K562 (cell line): Measurements from ENCODE around the gene GSKIP. TPM values are rescaled to one million over a fixed set of nuclear protein-coding genes. Genes with fewer than 3 reads are reported as not detected.

Source experiments
- ATAC-seq: fragments of 200-7000 bp; cut with Tn5 transposase; 3 replicates; pipeline ENCODE4 v1.9.1; 2020; ENCODE audit warnings: moderate library complexity
- Bru-seq: library from RNA; stranded (reverse); fragments of 400-500 nt; gene quantifications from one replicate; lab custom pipeline; 2021; lab: Mats Ljungman, UMichigan
- BruChase-seq, 2 experiments: library from RNA; stranded (reverse); fragments of 400-500 nt; gene quantifications; one replicate each; lab custom pipeline; 2021; lab: Mats Ljungman, UMichigan
- BruUV-seq: library from RNA; stranded (reverse); fragments of 400-500 nt; replicated peaks from 2 replicates; lab custom pipeline; 2021; lab: Mats Ljungman, UMichigan
- CTCF ChIA-PET: fragments of 300-600 bp; formaldehyde crosslinking; extraction: SDS; loops from one replicate; lab custom pipeline; 2021; ENCODE audit warnings: low intra/inter-chr PET ratio; lab: Yijun Ruan, JAX
- POLR2A ChIA-PET: fragments of 300-600, 350-650 bp; sonication (Branson Sonifier 250); formaldehyde crosslinking; extraction: SDS; loops from one replicate; lab custom pipeline; 2021; ENCODE audit warnings: antibody characterized with exemption, inconsistent platforms; lab: Yijun Ruan, JAX
- DNase-seq, 4 experiments: peaks; one replicate each; pipeline versions ENCODE4 v3.0.0 to v3.0.0-alpha.2; 2011 to 2018; ENCODE audit warnings: low spot score in 3 of 4, mixed read lengths in 3 of 4; ENCODE audit errors: extremely low read depth in 1 of 4
- FAIRE-seq: peaks from 2 replicates; lab custom pipeline; 2011; peaks lifted over from hg19 to GRCh38; lab: Jason Lieb, UNC
- H2AFZ ChIP-seq: 2 replicates; pipeline ENCODE4 v1.6.0; 2011; ENCODE audit warnings: low read depth, low read length, control low read depth, inconsistent platforms
- H3K27ac ChIP-seq: fragments of 200-600 bp; 3 replicates; pipeline ENCODE4 v1.8.0; 2011; ENCODE audit warnings: low read depth, mild to moderate bottlenecking, control low read depth, inconsistent platforms, low read length, moderate library complexity, mixed read lengths; ENCODE audit errors: extremely low read depth
- H3K27me3 ChIP-seq, 2 experiments: fragments of 300-600 bp in 1 of 2; 2 replicates in 1 of 2; 3 replicates in 1 of 2; pipeline versions ENCODE4 v1.6.0 to v1.8.0; 2011; ENCODE audit warnings: inconsistent platforms in 2 of 2, low read length in 2 of 2, mild to moderate bottlenecking in 1 of 2, mixed read lengths in 1 of 2, moderate library complexity in 1 of 2; ENCODE audit not compliant: control insufficient read depth in 2 of 2, insufficient read depth in 2 of 2
- H3K36me3 ChIP-seq: fragments of 300-600 bp; 3 replicates; pipeline ENCODE4 v1.8.0; 2011; ENCODE audit warnings: mild to moderate bottlenecking, low read length, inconsistent platforms; ENCODE audit not compliant: control insufficient read depth, insufficient read depth
- H3K4me1 ChIP-seq, 2 experiments: fragments of 200-600 bp in 1 of 2; replicated peaks in 1 of 2; 2 replicates in 1 of 2; 3 replicates in 1 of 2; pipeline versions ENCODE4 v1.5.1 to v1.8.0; 2011; ENCODE audit warnings: inconsistent platforms in 2 of 2, low read length in 2 of 2, mild to moderate bottlenecking in 1 of 2, mixed read lengths in 1 of 2, moderate library complexity in 1 of 2; ENCODE audit not compliant: control insufficient read depth in 2 of 2, insufficient read depth in 2 of 2
- H3K4me2 ChIP-seq: 2 replicates; pipeline ENCODE4 v1.6.1; 2011; ENCODE audit warnings: low read length, control low read depth, inconsistent platforms, mixed read lengths; ENCODE audit not compliant: insufficient read depth
- H3K4me3 ChIP-seq: fragments of 200-600 bp; sonication (generic), shearing (Covaris generic); 2 replicates; pipeline ENCODE4 v1.5.1; 2016; ENCODE audit warnings: control low read depth, inconsistent platforms
- H3K79me2 ChIP-seq: fragments of 200-600 bp; 3 replicates; pipeline ENCODE4 v1.8.0; 2011; ENCODE audit warnings: low read length, inconsistent platforms; ENCODE audit not compliant: control insufficient read depth, insufficient read depth
- H3K9ac ChIP-seq, 2 experiments: 2 replicates each; pipeline versions ENCODE4 v1.6.0 to v1.6.1; 2011; ENCODE audit warnings: low read depth in 2 of 2, low read length in 2 of 2, control low read depth in 1 of 2, inconsistent platforms in 1 of 2, mild to moderate bottlenecking in 1 of 2, mixed read lengths in 1 of 2; ENCODE audit not compliant: insufficient read depth in 1 of 2
- H3K9me1 ChIP-seq: one replicate; pipeline ENCODE4 v1.6.0; 2011; ENCODE audit warnings: inconsistent platforms, mild to moderate bottlenecking, low read length, moderate library complexity; ENCODE audit not compliant: control insufficient read depth, insufficient read depth
- H3K9me3 ChIP-seq: replicated peaks from 2 replicates; pipeline ENCODE4 v1.5.1; 2011; ENCODE audit warnings: low read depth, low read length, inconsistent platforms; ENCODE audit not compliant: control insufficient read depth, insufficient read depth
- H4K20me1 ChIP-seq: replicated peaks from 2 replicates; pipeline ENCODE4 v1.6.1; 2011; ENCODE audit warnings: low read length, inconsistent platforms, mixed read lengths; ENCODE audit not compliant: control insufficient read depth, insufficient read depth
- BRF1 ChIP-seq: IDR thresholded peaks from 3 replicates; pipeline ENCODE4 v1.6.1; 2011; ENCODE audit warnings: borderline replicate concordance, mild to moderate bottlenecking; ENCODE audit not compliant: insufficient read length; ENCODE audit errors: extremely low read depth
- CREM ChIP-seq: IDR thresholded peaks from 2 replicates; pipeline ENCODE4 v1.6.1; 2014; ENCODE audit warnings: antibody characterized with exemption, low read depth
- CXXC5 ChIP-seq: fragments of 250-450 bp; sonication (Bioruptor Pico); IDR thresholded peaks from 2 replicates; pipeline ENCODE4 v1.8.0; 2022; ENCODE audit warnings: inconsistent platforms, mild to moderate bottlenecking, moderate library complexity
- ERF ChIP-seq: fragments of 450-650 bp; formaldehyde crosslinking; IDR thresholded peaks from 2 replicates; pipeline ENCODE4 v1.4.0; 2020; ENCODE audit warnings: mild to moderate bottlenecking, mixed read lengths
- GABPB2 ChIP-seq: fragments of 250-450 bp; sonication (Bioruptor Pico); conservative IDR thresholded peaks from 2 replicates; pipeline ENCODE4 v1.5.1; 2021; ENCODE audit warnings: mild to moderate bottlenecking
- NCOA2 ChIP-seq, 2 experiments: fragments of 450-650 bp; IDR thresholded peaks; 2 replicates each; pipeline ENCODE4 v1.6.1; 2018; ENCODE audit warnings: mild to moderate bottlenecking in 2 of 2, moderate library complexity in 1 of 2; ENCODE audit not compliant: partially characterized antibody in 2 of 2
- PHF8 ChIP-seq: fragments of 200-600 bp; sonication (generic); IDR thresholded peaks from 2 replicates; pipeline ENCODE4 v1.6.1; 2012; ENCODE audit warnings: mixed run types, mild to moderate bottlenecking, inconsistent platforms, low read length, moderate library complexity, borderline replicate concordance
- POLR2AphosphoS5 ChIP-seq: IDR thresholded peaks from 2 replicates; pipeline ENCODE4 v1.6.1; 2011; ENCODE audit warnings: mild to moderate bottlenecking, low read depth, low read length, moderate library complexity; ENCODE audit not compliant: control insufficient read depth, insufficient read depth
- SRSF7 ChIP-seq: fragments of 200-400 bp; formaldehyde crosslinking; optimal IDR thresholded peaks from 2 replicates; pipeline ENCODE3; 2017; ENCODE audit warnings: mild to moderate bottlenecking, low read depth, low read length
- whole genome bisulfite sequencing: fragments of 100-300 bp; shearing (Covaris generic); methylation state at CpG from one replicate; pipeline ENCODE4 v1.1.6; 2016; ENCODE audit warnings: low coverage, mixed read lengths; ENCODE audit not compliant: insufficient coverage; ENCODE audit errors: missing lambda C conversion rate; 5-methylcytosine and 5-hydroxymethylcytosine counted together
- in situ Hi-C: fragments of 300-500 bp; cut with MboI; formaldehyde crosslinking; loops from 4 replicates; pipeline ENCODE4 v1.15.0; 2018; ENCODE audit warnings: inconsistent platforms, mixed read lengths
- intact Hi-C: fragments of 100-400 bp; cut with micrococcal nuclease; formaldehyde crosslinking; loops from 2 replicates; pipeline ENCODE4 v1.14.2; 2022
- long read RNA-seq, 3 experiments: library from polyadenylated mRNA in 2 of 3; library from RNA in 1 of 3; unstranded in 2 of 3; stranded (forward) in 1 of 3; transcript quantifications; one replicate each; pipeline ENCODE4 v2.0.0, GENCODE V29; 2019 to 2022
- polyA minus RNA-seq, 3 experiments: library from RNA; depleted of rRNA, polyadenylated mRNA; stranded (reverse); fragments of >200 nt; gene quantifications; 2 replicates each; pipeline ENCODE4 v1.2.3, GENCODE V29; 2011
- polyA plus RNA-seq, 8 experiments: library from polyadenylated mRNA; depleted of rRNA in 4 of 8; stranded (reverse) in 5 of 8; unstranded in 3 of 8; fragments of >200 nt; fragmentation: Nextera tagmentation in 2 of 8; fragmentation: Illumina TruSeq in 1 of 8; extraction: Ambion mirVana in 2 of 8; extraction: Trizol in 1 of 8; gene quantifications; 2 replicates each; pipeline versions ENCODE4 v1.2.1 to v1.2.3, GENCODE V29; 2011 to 2014; ENCODE audit warnings: inconsistent platforms in 1 of 8, missing spikeins in 1 of 8
- total RNA-seq, 7 experiments: library from RNA; depleted of rRNA in 6 of 7; stranded (reverse); fragments of >200 nt in 6 of 7; fragmentation: Illumina TruSeq in 2 of 7; extraction: Trizol in 2 of 7; gene quantifications; 2 replicates each; pipeline versions ENCODE4 v1.2.1 to v1.2.3, GENCODE V29; 2011 to 2021; ENCODE audit warnings: low replicate concordance in 1 of 7

Gene GSKIP, protein sequence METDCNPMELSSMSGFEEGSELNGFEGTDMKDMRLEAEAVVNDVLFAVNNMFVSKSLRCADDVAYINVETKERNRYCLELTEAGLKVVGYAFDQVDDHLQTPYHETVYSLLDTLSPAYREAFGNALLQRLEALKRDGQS
- 5.7 and 14.8 TPM in 2 replicates for total RNA-seq (2011; cell fraction: chromatin; rRNA removed; ENCODE audit: low replicate concordance)
- total RNA-seq (2011; cell fraction: nucleolus; rRNA removed): 4.0 and 5.0 TPM in 2 replicates
- total RNA-seq (2011; cell fraction: nucleoplasm; rRNA removed): 6.6 and 8.5 TPM in 2 replicates
- total RNA-seq (2014; rRNA removed) (12.9 and 14.1 TPM in 2 replicates), total RNA-seq (2014; rRNA removed; fragmentation: Illumina TruSeq; extraction: Trizol) (33.2 and 39.0 TPM in 2 replicates), total RNA-seq (2015; rRNA removed; fragmentation: Illumina TruSeq; extraction: Trizol) (21.3 and 22.2 TPM in 2 replicates), total RNA-seq (2021) (18.4 and 21.3 TPM in 2 replicates), polyA plus RNA-seq (2011; rRNA removed) (15.6 and 22.2 TPM in 2 replicates), polyA plus RNA-seq (2014; fragmentation: Illumina TruSeq; extraction: Trizol) (28.5 and 33.5 TPM in 2 replicates), polyA plus RNA-seq (2014; fragmentation: Nextera tagmentation; extraction: Ambion mirVana) (10 to 100 TPM; 47.6 to 58.9 TPM), polyA plus RNA-seq (2014; rRNA removed) (14.5 and 14.6 TPM in 2 replicates), polyA minus RNA-seq (2011; rRNA and poly(A)+ RNA removed) (29.7 and 32.3 TPM in 2 replicates), Bru-seq, nascent RNA (percentile 79 among the genes with signal in this experiment), BruChase-seq, experiment 1, labeled RNA remaining after a 2-hour chase (percentile 67 among the genes with signal in this experiment), BruChase-seq, experiment 2, labeled RNA remaining after a 6-hour chase (percentile 67 among the genes with signal in this experiment)
- 6.4 and 11.8 TPM in 2 replicates for polyA plus RNA-seq (2011; cell fraction: cytosol; rRNA removed)
- 3.9 and 6.5 TPM in 2 replicates for polyA plus RNA-seq (2011; cell fraction: nucleus; rRNA removed)
- 24.7 and 24.9 TPM in 2 replicates for polyA plus RNA-seq (2012)
- 8.5 and 12.4 TPM in 2 replicates for polyA minus RNA-seq (2011; cell fraction: cytosol; rRNA and poly(A)+ RNA removed)
- 2.2 and 5.6 TPM in 2 replicates for polyA minus RNA-seq (2011; cell fraction: nucleus; rRNA and poly(A)+ RNA removed)
- long read RNA-seq, experiment 1, transcript GSKIP-203 (4 exons, 760 nt): major isoform, 35 of 48 reads
- long read RNA-seq, experiment 1, partial matches to known transcripts: 9 of 48 reads
- long read RNA-seq, experiment 1, other reads (novel, unspliced or antisense): 4 of 48 reads
- long read RNA-seq, experiment 2, partial matches to known transcripts: 4 of 12 reads
- long read RNA-seq, experiment 2, other reads (novel, unspliced or antisense): 8 of 12 reads
- long read RNA-seq, experiment 3, transcript GSKIP-203 (4 exons, 760 nt): major isoform, 15 of 17 reads
- long read RNA-seq, experiment 3, partial matches to known transcripts: 2 of 17 reads
- long read RNA-seq, experiment 3, other reads (novel, unspliced or antisense): 0 of 17 reads

DNA sequence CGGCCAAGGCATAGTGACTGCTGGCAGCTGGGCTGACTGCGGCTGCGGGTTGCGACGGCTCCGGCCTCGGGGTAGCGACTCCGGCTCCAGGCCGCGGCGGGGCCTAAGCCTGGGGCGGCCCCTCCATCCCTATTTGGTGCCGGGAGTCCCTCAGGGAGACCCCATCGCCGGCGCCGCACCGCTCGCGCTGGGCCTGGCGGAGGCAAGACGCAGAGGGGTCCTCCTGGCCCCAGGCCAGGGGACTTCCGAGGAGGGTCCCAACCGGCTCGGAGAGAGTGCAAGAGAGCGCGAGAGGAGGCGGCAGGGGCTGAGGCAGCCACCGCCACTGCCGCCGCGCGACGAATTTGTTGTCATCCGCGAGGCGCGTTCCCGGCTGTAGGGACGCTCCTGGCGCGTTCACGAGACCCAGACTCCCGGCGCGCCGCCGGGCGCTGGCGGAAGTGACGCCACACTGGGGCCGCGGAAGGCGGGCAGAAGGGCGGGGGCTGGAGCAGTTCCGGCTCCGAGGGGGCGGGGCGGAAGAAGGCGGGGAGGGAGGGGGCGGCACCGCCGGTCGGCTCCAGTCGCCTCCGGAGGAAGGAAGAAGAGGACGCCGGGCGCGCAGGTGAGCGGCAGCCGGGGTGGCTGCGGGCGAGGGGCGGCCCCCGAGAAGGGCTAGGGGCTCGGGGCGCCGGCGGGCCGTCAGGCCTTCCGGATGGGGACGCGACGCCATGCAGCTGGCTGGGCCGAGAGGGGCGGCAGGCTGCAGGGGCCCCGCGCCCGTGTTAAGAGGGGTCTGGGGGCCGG, at the start of gene GSKIP, which contains the start of gene ATG2B:
TSS of gene GSKIP (plus strand) at position 562 of the 786 bp plus-strand sequence. CDS start 18,722 bp downstream, outside the sequence.
TSS of gene ATG2B (minus strand) at position 377 of the 786 bp plus-strand sequence. CDS start at position 12, 365 bp downstream.
- peak within 1 kb of the TSS; percentile 92 for H3K4me3 ChIP-seq
- H3K9me3 ChIP-seq: no peaks in the 10 kb centered on the region
- H3K4me2 ChIP-seq: peak within 1 kb of the TSS; percentile 84
- H3K79me2 ChIP-seq: peaks cover 96% of the 10 kb centered on the region
- ATAC-seq (peak; percentile 75), FAIRE-seq (peak; percentile 29), DNase-seq (peak; percentile 87 to 93 (median 90))
- BruUV-seq: no TSS peak
- H3K27ac ChIP-seq: peak within 1 kb of the TSS; percentile 78
- peaks cover 15 to 31% of the 10 kb centered on the region in 2 experiments for H3K4me1 ChIP-seq
- no peaks in the 10 kb centered on the region for H3K27me3 ChIP-seq
- WGBS: under 1% methylated on average over 42 of the region's 92 CpGs
- in situ Hi-C loops: no loop called here
- peak within 1 kb of the TSS; percentile 70 to 98 for H3K9ac ChIP-seq
- peak within 1 kb of the TSS; percentile 81 for H2AFZ ChIP-seq
- H3K36me3 ChIP-seq: 0 out of 3 replicates have a peak, but pooled peaks cover 2% of the 10 kb centered on the region
- ChIA-PET POLR2A (no interaction called here), CTCF (interaction anchor here (0.6 kb wide), 1 partner anchor 50 kb away, joined by 3 read pairs; no protein-coding TSS in a partner anchor)
- intact Hi-C loops: loop anchor here (5.0 kb wide), 1 partner anchor 44 kb away; no protein-coding TSS in a partner anchor
- H4K20me1 ChIP-seq: 0 out of 2 replicates have a peak, but pooled peaks cover 3% of the 10 kb centered on the region
- H3K9me1 ChIP-seq: no peaks in the 10 kb centered on the region
- no peak for TF ChIP-seq GABPB2 (CRISPR knock-in tag)
- TF ChIP-seq POLR2AphosphoS5: peak; percentile 62; the same call in 1 of the 2 replicates
- no peak for TF ChIP-seq BRF1
- TF ChIP-seq SRSF7: no peak
- 0 out of 2 replicates have a peak, but pooled peaks have one; percentile 29 for TF ChIP-seq ERF (CRISPR knock-in tag)
- TF ChIP-seq CREM: peak; percentile 94
- TF ChIP-seq CXXC5 (CRISPR knock-in tag): peak; percentile 49; the same call in 1 of the 2 replicates
- peak; percentile 75; the same call in 1 of the 2 replicates for TF ChIP-seq PHF8
- no peak for TF ChIP-seq NCOA2 (IDR thresholded peaks at IDR 0.05; ENCODE audit: partially characterized antibody in 2 of 2)
